Fibroblast of villous mesenchyme (primary cell): ENCODE data around the gene CELSR1. TPM values are rescaled to one million over a fixed set of nuclear protein-coding genes. Genes with fewer than 3 reads are reported as not detected.

Experiments
- DNase-seq: peaks from one replicate; pipeline ENCODE4 v3.0.0-alpha.2; 2010; ENCODE audit warnings: low read depth
- H3K4me3 ChIP-seq: 2 replicates; pipeline ENCODE4 v1.5.1; 2011; ENCODE audit warnings: low read depth, mild to moderate bottlenecking, low read length
- total RNA-seq: library from RNA; depleted of rRNA; stranded (reverse); fragments of >200 nt; gene quantifications from 2 replicates; pipeline ENCODE4 v1.2.3, GENCODE V29; 2012
- TF ChIP-seq, protein P1 (sequence below): IDR thresholded peaks from 2 replicates; pipeline ENCODE4 v1.5.1; 2012; ENCODE audit warnings: low read depth, mild to moderate bottlenecking, low read length; ENCODE audit not compliant: insufficient read depth

Gene CELSR1
- total RNA-seq, 1 donor = 1.7 TPM

DNA sequence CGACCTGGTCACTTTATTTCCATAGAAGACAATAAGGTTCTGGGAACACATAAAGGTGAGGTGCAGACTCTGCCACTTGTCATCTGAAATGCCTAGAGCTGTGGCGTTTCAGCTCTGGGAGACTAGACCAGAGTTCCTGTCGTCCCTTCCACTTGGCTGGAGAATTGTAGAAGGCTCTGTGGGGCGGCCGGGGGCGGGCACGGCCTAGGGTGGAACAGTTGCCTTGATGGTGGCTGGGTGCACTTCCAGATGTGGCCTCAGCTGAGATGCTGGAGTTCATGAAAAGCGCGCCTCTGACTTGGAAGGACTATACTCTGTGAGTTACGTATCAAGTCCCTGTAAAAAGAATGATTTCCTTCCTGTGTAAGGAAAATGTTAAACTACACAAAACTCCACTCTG is 185.1 kb downstream of the CELSR1 start:
- H3K4me3 ChIP-seq = no peak overlapping the region
- no peak for DNase-seq
- TF ChIP-seq, protein P1, sequence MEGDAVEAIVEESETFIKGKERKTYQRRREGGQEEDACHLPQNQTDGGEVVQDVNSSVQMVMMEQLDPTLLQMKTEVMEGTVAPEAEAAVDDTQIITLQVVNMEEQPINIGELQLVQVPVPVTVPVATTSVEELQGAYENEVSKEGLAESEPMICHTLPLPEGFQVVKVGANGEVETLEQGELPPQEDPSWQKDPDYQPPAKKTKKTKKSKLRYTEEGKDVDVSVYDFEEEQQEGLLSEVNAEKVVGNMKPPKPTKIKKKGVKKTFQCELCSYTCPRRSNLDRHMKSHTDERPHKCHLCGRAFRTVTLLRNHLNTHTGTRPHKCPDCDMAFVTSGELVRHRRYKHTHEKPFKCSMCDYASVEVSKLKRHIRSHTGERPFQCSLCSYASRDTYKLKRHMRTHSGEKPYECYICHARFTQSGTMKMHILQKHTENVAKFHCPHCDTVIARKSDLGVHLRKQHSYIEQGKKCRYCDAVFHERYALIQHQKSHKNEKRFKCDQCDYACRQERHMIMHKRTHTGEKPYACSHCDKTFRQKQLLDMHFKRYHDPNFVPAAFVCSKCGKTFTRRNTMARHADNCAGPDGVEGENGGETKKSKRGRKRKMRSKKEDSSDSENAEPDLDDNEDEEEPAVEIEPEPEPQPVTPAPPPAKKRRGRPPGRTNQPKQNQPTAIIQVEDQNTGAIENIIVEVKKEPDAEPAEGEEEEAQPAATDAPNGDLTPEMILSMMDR = no peak

DNA sequence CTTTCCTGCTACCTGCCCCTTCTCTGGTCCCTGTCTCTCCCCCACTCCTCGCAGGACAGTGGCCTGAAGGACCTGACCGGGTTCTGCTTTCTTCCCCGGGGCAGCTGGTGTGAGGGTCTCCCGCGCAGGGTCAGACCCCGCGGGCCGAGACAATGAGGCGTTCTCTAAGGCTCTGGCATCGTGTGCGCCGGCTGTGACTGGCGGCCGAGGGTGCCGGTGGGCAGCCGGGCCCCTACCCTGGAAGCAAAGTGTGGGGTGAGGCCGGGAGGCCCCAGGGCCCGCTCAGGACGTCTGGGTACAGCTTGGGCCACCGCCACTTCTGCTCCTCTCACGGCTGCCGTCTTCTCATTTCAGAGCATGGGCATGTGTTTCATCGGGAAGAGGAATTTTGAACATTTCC is 185.7 kb downstream of the CELSR1 start:
- TF ChIP-seq, protein P1 = no peak
- no peak for DNase-seq

GRCh38 chr22:46351131-46351735 is 186.2 kb downstream of the CELSR1 start:
- DNase-seq = no peak
- TF ChIP-seq, protein P1 = no peak
- H3K4me3 ChIP-seq = no peak overlapping the region

More for the DNA sequence above, 185.7 kb downstream of the CELSR1 start:
- no peak overlapping the region for H3K4me3 ChIP-seq

DNA sequence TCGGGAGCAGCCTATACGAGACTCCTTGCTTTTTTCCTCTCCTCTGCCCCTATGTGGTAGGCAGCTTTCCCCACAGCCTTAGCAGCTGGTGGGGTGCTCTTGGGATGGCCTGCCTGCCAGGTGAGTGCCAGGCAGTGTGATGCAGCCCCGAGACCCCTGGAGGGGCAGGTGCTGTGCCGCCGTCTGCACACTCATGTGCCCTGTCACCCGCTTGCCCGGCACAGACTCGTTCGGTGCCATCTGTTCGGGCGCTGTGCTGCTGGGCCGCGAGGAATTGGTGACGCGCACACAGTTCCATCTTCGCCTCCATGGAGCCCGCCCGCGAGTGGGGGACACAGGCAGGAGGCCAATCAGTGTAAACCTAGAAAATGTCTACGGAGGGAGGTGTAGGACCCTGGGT is 186.8 kb downstream of the CELSR1 start:
- H3K4me3 ChIP-seq = no peak overlapping the region
- TF ChIP-seq, protein P1 = no peak
- DNase-seq = no peak

- DNase-seq = no peak
- TF ChIP-seq, protein P1 = no peak
- no peak overlapping the region for H3K4me3 ChIP-seq
Measured at GRCh38 chr22:46350121-46350520, 187.3 kb downstream of the CELSR1 start.

- TF ChIP-seq, protein P1 = no peak
- DNase-seq = no peak
- no peak overlapping the region for H3K4me3 ChIP-seq
Measured at GRCh38 chr22:46349681-46350080, 187.7 kb downstream of the CELSR1 start.

DNA sequence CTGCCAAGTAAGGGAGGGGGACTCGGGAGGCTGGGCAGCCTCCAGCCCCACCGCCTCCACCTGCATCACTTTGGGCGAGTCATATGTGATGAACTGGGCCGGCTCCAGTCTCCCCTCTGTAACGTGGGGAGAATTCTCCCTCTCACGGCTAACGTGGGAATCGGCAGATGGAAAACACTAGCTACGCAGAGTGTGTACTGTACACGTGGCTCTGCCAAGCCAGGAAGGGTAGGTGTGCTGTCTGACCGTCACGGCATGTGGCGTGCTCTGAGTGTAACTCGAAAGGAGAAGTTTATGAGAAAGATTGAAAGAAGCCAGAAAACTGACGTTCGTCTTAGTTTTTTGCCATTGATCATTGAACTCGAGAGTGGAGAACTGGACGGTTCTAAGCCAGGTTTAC is 188.2 kb downstream of the CELSR1 start:
- H3K4me3 ChIP-seq = no peak overlapping the region
- no peak for DNase-seq
- TF ChIP-seq, protein P1 = no peak
